GM23338 (cell line): ENCODE measurements around the gene MAGI1. TPM values are rescaled to one million over a fixed set of nuclear protein-coding genes. Genes with fewer than 3 reads are reported as not detected.
A peak's percentile ranks its signal among the peaks of the same experiment; 100 is the strongest.

Source experiments
- ATAC-seq: fragments of 200-7000 bp; cut with Tn5 transposase; 3 replicates; pipeline ENCODE4 v1.9.1; 2020
- DNase-seq: peaks from one replicate; pipeline ENCODE4 v3.0.0-alpha.2; 2015; ENCODE audit warnings: low spot score
- H2AFZ ChIP-seq: fragments of 200-600 bp; sonication (generic); 2 replicates; pipeline ENCODE4 v1.8.0; 2016; ENCODE audit warnings: antibody characterized with exemption, mild to moderate bottlenecking, moderate library complexity
- H3F3A ChIP-seq: fragments of 200-600 bp; sonication (generic); replicated peaks from 2 replicates; pipeline ENCODE4 v1.8.0; 2017; ENCODE audit warnings: antibody characterized with exemption, mixed run types, low read depth
- H3K27ac ChIP-seq: fragments of 200-600 bp; sonication (generic); 2 replicates; pipeline ENCODE4 v1.6.1; 2016; ENCODE audit warnings: low read depth
- H3K27me3 ChIP-seq: fragments of 200-600 bp; sonication (generic); 2 replicates; pipeline ENCODE4 v1.8.0; 2016; ENCODE audit warnings: mild to moderate bottlenecking, mixed run types, moderate library complexity; ENCODE audit not compliant: insufficient read depth
- H3K36me3 ChIP-seq: fragments of 200-600 bp; sonication (generic); 2 replicates; pipeline ENCODE4 v1.8.0; 2016; ENCODE audit warnings: mild to moderate bottlenecking; ENCODE audit not compliant: insufficient read depth
- H3K4me1 ChIP-seq: fragments of 200-600 bp; sonication (generic); 2 replicates; pipeline ENCODE4 v1.8.0; 2016; ENCODE audit warnings: mild to moderate bottlenecking, moderate library complexity; ENCODE audit not compliant: insufficient read depth
- H3K4me2 ChIP-seq: fragments of 200-600 bp; sonication (generic); 2 replicates; pipeline ENCODE4 v1.7.1; 2017; ENCODE audit warnings: mixed run types
- H3K4me3 ChIP-seq: fragments of 200-600 bp; sonication (generic); 2 replicates; pipeline ENCODE4 v1.6.1; 2016; ENCODE audit warnings: mixed run types
- H3K79me2 ChIP-seq: fragments of 200-600 bp; sonication (generic); replicated peaks from 2 replicates; pipeline ENCODE4 v1.8.0; 2017; ENCODE audit warnings: mild to moderate bottlenecking; ENCODE audit not compliant: insufficient read depth
- H3K9me2 ChIP-seq: fragments of 200-600 bp; sonication (generic); 2 replicates; pipeline ENCODE4 v1.8.0; 2017; ENCODE audit not compliant: insufficient read depth
- H4K20me1 ChIP-seq: fragments of 200-600 bp; sonication (generic); replicated peaks from 2 replicates; pipeline ENCODE4 v1.8.0; 2017; ENCODE audit warnings: mild to moderate bottlenecking; ENCODE audit not compliant: insufficient read depth
- H3K27ac Mint-ChIP-seq: 2 replicates; pipeline ENCODE4 v1.8.0; 2020; ENCODE audit warnings: inconsistent platforms, mild to moderate bottlenecking, moderate library complexity, mixed read lengths
- H3K27me3 Mint-ChIP-seq: 3 replicates; pipeline ENCODE4 v1.8.0; 2022; ENCODE audit warnings: low read depth, mild to moderate bottlenecking, moderate library complexity, mixed read lengths, inconsistent platforms; ENCODE audit not compliant: insufficient read depth, poor library complexity
- H3K36me3 Mint-ChIP-seq: 3 replicates; pipeline ENCODE4 v1.8.0; 2021; ENCODE audit warnings: low read depth, mild to moderate bottlenecking, inconsistent platforms, moderate library complexity, mixed read lengths
- H3K4me1 Mint-ChIP-seq: 3 replicates; pipeline ENCODE4 v1.8.0; 2020; ENCODE audit warnings: mild to moderate bottlenecking, inconsistent platforms, mixed read lengths
- H3K4me3 Mint-ChIP-seq: 3 replicates; pipeline ENCODE4 v1.8.0; 2021; ENCODE audit warnings: moderate library complexity, mild to moderate bottlenecking, inconsistent platforms, mixed read lengths
- H3K9me3 Mint-ChIP-seq: 3 replicates; pipeline ENCODE4 v1.8.0; 2020; ENCODE audit warnings: moderate library complexity, mild to moderate bottlenecking, inconsistent platforms, mixed read lengths
- CREB1 ChIP-seq: fragments of 250-450 bp; sonication (Bioruptor Pico); IDR thresholded peaks from 2 replicates; pipeline ENCODE4 v1.5.0; 2020; ENCODE audit warnings: low read depth, mild to moderate bottlenecking, moderate library complexity
- EZH2 ChIP-seq: fragments of 200-600 bp; sonication (generic); IDR thresholded peaks from one replicate; pipeline ENCODE4 v1.8.0; 2017; ENCODE audit warnings: antibody characterized with exemption, mild to moderate bottlenecking, low read depth; ENCODE audit not compliant: unreplicated experiment
- EZH2phosphoT487 ChIP-seq: fragments of 200-600 bp; sonication (generic); IDR thresholded peaks from one replicate; pipeline ENCODE4 v1.8.1; 2018; ENCODE audit warnings: antibody characterized with exemption; ENCODE audit not compliant: unreplicated experiment
- NANOG ChIP-seq: IDR thresholded peaks from 2 replicates; pipeline ENCODE4 v1.6.1; 2016; ENCODE audit warnings: antibody characterized with exemption, borderline replicate concordance
- POLR2AphosphoS5 ChIP-seq: IDR thresholded peaks from 2 replicates; pipeline ENCODE4 v1.6.1; 2016; ENCODE audit warnings: antibody characterized with exemption, low read depth
- REST ChIP-seq: IDR thresholded peaks from one replicate; pipeline ENCODE4 v1.6.1; 2018; ENCODE audit warnings: antibody characterized with exemption; ENCODE audit not compliant: unreplicated experiment
- STAT1 ChIP-seq: IDR thresholded peaks from one replicate; pipeline ENCODE4 v1.6.1; 2016; ENCODE audit warnings: antibody characterized with exemption; ENCODE audit not compliant: unreplicated experiment
- ZNF114 ChIP-seq: fragments of 250-450 bp; sonication (Bioruptor Pico); IDR thresholded peaks from 2 replicates; pipeline ENCODE4 v1.5.0; 2020; ENCODE audit warnings: mild to moderate bottlenecking, moderate library complexity
- ZNF331 ChIP-seq: fragments of 250-450 bp; sonication (Bioruptor Pico); IDR thresholded peaks from 2 replicates; pipeline ENCODE4 v1.5.0; 2020; ENCODE audit warnings: low read depth, mild to moderate bottlenecking, moderate library complexity
- ZNF462 ChIP-seq: fragments of 250-450 bp; sonication (Bioruptor Pico); IDR thresholded peaks from 2 replicates; pipeline ENCODE4 v1.5.0; 2020; ENCODE audit warnings: mild to moderate bottlenecking, moderate library complexity
- polyA plus RNA-seq: library from polyadenylated mRNA; unstranded; fragments of >200 nt; fragmentation: Nextera tagmentation; extraction: Ambion mirVana; gene quantifications from 2 replicates; pipeline ENCODE4 v1.2.1, GENCODE V29; 2016
- total RNA-seq: library from RNA; depleted of rRNA; stranded (reverse); fragments of >200 nt; shearing (Covaris generic); gene quantifications from 2 replicates; pipeline ENCODE4 v1.2.3, GENCODE V29; 2014
- TF ChIP-seq, protein P1 (sequence below): IDR thresholded peaks from 2 replicates; pipeline ENCODE4 v1.6.1; 2016; ENCODE audit warnings: antibody characterized with exemption
- TF ChIP-seq, protein P2 (sequence below), 2 experiments: fragments of 200-600 bp in 1 of 2; sonication (generic) in 1 of 2; conservative IDR thresholded peaks; 2 replicates each; pipeline versions ENCODE4 v1.5.1 to v1.6.1; 2016 to 2017; ENCODE audit warnings: antibody characterized with exemption in 2 of 2, low read depth in 2 of 2, mild to moderate bottlenecking in 2 of 2, moderate library complexity in 1 of 2

MAGI1 gene
- total and polyA plus RNA-seq, 2 experiments from 2014 or later, result 27.4 to 71.2 TPM

DNA sequence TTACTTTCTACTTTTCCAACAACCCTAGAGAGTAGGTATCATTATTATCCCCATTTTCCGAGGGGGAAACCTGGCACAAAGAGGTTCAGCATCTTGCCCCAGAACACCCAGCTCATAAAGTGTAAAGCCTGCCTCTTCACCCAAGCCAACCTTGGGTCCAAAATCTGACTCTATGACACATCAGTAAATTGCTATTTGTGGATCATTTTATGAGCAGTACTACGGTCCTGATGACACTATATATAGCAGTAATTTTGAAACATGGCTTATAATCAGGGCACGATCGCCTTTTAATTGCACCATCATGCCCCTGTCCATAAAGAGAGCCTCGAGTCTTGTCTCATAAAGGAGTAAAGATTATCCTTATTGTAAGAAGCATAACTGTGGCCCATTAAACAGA, 9.7 kb downstream of the MAGI1 start (continued):
- TF ChIP-seq, protein P1, sequence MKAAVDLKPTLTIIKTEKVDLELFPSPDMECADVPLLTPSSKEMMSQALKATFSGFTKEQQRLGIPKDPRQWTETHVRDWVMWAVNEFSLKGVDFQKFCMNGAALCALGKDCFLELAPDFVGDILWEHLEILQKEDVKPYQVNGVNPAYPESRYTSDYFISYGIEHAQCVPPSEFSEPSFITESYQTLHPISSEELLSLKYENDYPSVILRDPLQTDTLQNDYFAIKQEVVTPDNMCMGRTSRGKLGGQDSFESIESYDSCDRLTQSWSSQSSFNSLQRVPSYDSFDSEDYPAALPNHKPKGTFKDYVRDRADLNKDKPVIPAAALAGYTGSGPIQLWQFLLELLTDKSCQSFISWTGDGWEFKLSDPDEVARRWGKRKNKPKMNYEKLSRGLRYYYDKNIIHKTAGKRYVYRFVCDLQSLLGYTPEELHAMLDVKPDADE, result no peak
- TF ChIP-seq ZNF462 (no peak), EZH2 (no peak), ZNF114 (CRISPR knock-in tag) (no peak), POLR2AphosphoS5 (no peak)

GRCh38 chr3:66028457-66028856, 10.3 kb downstream of the MAGI1 start:
- Histone ChIP-seq H3K9me2 (peaks cover 9% of the 10 kb centered on the region; the same call in 1 of the 2 replicates), H3K4me2 (no peak overlapping the region), H3K4me3 (no peak overlapping the region), H2AFZ (no peak overlapping the region), H4K20me1 (peaks cover 8% of the 10 kb centered on the region), H3K79me2 (peaks cover 98% of the 10 kb centered on the region), H3K36me3 (no peaks in the 10 kb centered on the region), H3K27ac (peak overlapping the region; percentile 26; the same call in 1 of the 2 replicates), H3K27me3 (no peaks in the 10 kb centered on the region), H3K4me1 (peaks cover 17% of the 10 kb centered on the region), H3F3A (no peaks in the 10 kb centered on the region)
- no peak overlapping the region for H3K4me3 Mint-ChIP-seq
- no peak for DNase-seq
- no peaks in the 10 kb centered on the region; the same call in 2 of the 3 replicates for H3K9me3 Mint-ChIP-seq
- no peaks in the 10 kb centered on the region for H3K36me3 Mint-ChIP-seq
- no peak overlapping the region for H3K27ac Mint-ChIP-seq
- peaks cover 19% of the 10 kb centered on the region for H3K4me1 Mint-ChIP-seq
- no peak for ATAC-seq
- H3K27me3 Mint-ChIP-seq, result peaks cover 5% of the 10 kb centered on the region
- TF ChIP-seq REST, result no peak
- TF ChIP-seq, protein P1, result no peak
- TF ChIP-seq, protein P2, sequence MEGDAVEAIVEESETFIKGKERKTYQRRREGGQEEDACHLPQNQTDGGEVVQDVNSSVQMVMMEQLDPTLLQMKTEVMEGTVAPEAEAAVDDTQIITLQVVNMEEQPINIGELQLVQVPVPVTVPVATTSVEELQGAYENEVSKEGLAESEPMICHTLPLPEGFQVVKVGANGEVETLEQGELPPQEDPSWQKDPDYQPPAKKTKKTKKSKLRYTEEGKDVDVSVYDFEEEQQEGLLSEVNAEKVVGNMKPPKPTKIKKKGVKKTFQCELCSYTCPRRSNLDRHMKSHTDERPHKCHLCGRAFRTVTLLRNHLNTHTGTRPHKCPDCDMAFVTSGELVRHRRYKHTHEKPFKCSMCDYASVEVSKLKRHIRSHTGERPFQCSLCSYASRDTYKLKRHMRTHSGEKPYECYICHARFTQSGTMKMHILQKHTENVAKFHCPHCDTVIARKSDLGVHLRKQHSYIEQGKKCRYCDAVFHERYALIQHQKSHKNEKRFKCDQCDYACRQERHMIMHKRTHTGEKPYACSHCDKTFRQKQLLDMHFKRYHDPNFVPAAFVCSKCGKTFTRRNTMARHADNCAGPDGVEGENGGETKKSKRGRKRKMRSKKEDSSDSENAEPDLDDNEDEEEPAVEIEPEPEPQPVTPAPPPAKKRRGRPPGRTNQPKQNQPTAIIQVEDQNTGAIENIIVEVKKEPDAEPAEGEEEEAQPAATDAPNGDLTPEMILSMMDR (conservative IDR thresholded peaks at IDR 0.05; ENCODE audit: low read depth in 2 of 2), result no peak
- no peak for TF ChIP-seq ZNF331
- TF ChIP-seq EZH2phosphoT487, result no peak
- no peak for TF ChIP-seq STAT1
- TF ChIP-seq NANOG, result no peak
- TF ChIP-seq CREB1 (CRISPR knock-in tag), result no peak
- no peak for TF ChIP-seq ZNF114 (CRISPR knock-in tag)
- TF ChIP-seq EZH2, result no peak
